Endodermal cell (in vitro differentiated cells): ENCODE measurements around the gene TLCD4. TPM values are rescaled to one million over a fixed set of nuclear protein-coding genes. Genes with fewer than 3 reads are reported as not detected.

Experiments used
- DNase-seq: peaks from one replicate; pipeline ENCODE4 v3.0.0-alpha.2; 2017
- H3K27ac ChIP-seq: 2 replicates; pipeline ENCODE4 v1.5.1; 2013; ENCODE audit warnings: mild to moderate bottlenecking, low read depth, low read length, moderate library complexity
- H3K27me3 ChIP-seq: 2 replicates; pipeline ENCODE4 v1.6.1; 2013; ENCODE audit warnings: mild to moderate bottlenecking, low read length, moderate library complexity; ENCODE audit not compliant: insufficient read depth, control insufficient read depth, poor library complexity, severe bottlenecking
- H3K36me3 ChIP-seq: 2 replicates; pipeline ENCODE4 v1.7.0; 2013; ENCODE audit warnings: mild to moderate bottlenecking, low read length, moderate library complexity; ENCODE audit not compliant: control insufficient read depth, insufficient read depth
- H3K4me1 ChIP-seq: one replicate; pipeline ENCODE4 v1.7.0; 2013; ENCODE audit warnings: low read length; ENCODE audit not compliant: control insufficient read depth, insufficient read depth
- H3K4me3 ChIP-seq: 2 replicates; pipeline ENCODE4 v1.5.1; 2013; ENCODE audit warnings: mild to moderate bottlenecking, low read length, moderate library complexity
- H3K9ac ChIP-seq: 2 replicates; pipeline ENCODE4 v1.6.1; 2013; ENCODE audit warnings: mild to moderate bottlenecking, low read length, moderate library complexity; ENCODE audit not compliant: poor library complexity, severe bottlenecking; ENCODE audit errors: extremely low read depth
- H3K9me3 ChIP-seq: 2 replicates; pipeline ENCODE4 v1.6.1; 2013; ENCODE audit warnings: mild to moderate bottlenecking, low read length, moderate library complexity; ENCODE audit not compliant: control insufficient read depth
- H3K27ac Mint-ChIP-seq: 2 replicates; pipeline ENCODE4 v1.8.0; 2020; ENCODE audit warnings: mixed read lengths
- H3K27me3 Mint-ChIP-seq: 2 replicates; pipeline ENCODE4 v1.8.0; 2021; ENCODE audit warnings: mild to moderate bottlenecking, mixed read lengths; ENCODE audit not compliant: insufficient read depth
- H3K36me3 Mint-ChIP-seq: 2 replicates; pipeline ENCODE4 v1.8.0; 2020; ENCODE audit warnings: low read depth, mixed read lengths
- H3K4me1 Mint-ChIP-seq: 2 replicates; pipeline ENCODE4 v1.8.0; 2020; ENCODE audit warnings: mixed read lengths
- H3K4me3 Mint-ChIP-seq: 2 replicates; pipeline ENCODE4 v1.8.0; 2020; ENCODE audit warnings: mild to moderate bottlenecking, moderate library complexity, mixed read lengths
- H3K9me3 Mint-ChIP-seq: 2 replicates; pipeline ENCODE4 v1.8.0; 2020; ENCODE audit warnings: mild to moderate bottlenecking, mixed read lengths
- WGBS, 2 experiments: methylation state at CpG; one replicate each; pipeline versions ENCODE4 v1.1.5 to v1.1.7; 2013; ENCODE audit warnings: missing lambda C conversion rate in 2 of 2, mixed read lengths in 1 of 2; ENCODE audit not compliant: insufficient coverage in 1 of 2, insufficient read length in 1 of 2; 5-methylcytosine and 5-hydroxymethylcytosine counted together
- total RNA-seq, 2 donors: library from RNA; stranded (reverse); fragmentation: NEBNext Ultra II Directional in 1 of 2; extraction: Animal tissue kit (Norgen Biotek cat#: 25700) in 1 of 2; gene quantifications; 2 replicates in 1 of 2; 3 replicates in 1 of 2; pipeline ENCODE4 v1.2.1, GENCODE V29; 2021
- TF ChIP-seq, protein P1 (sequence below): fragments of 200-600 bp; sonication (generic); conservative IDR thresholded peaks from 2 replicates; pipeline ENCODE4 v1.5.0; 2021; ENCODE audit warnings: antibody characterized with exemption, mild to moderate bottlenecking

The TLCD4 gene
- total RNA-seq, 2 donors from 2014 or later = 6.4 to 19.3 TPM

DNA sequence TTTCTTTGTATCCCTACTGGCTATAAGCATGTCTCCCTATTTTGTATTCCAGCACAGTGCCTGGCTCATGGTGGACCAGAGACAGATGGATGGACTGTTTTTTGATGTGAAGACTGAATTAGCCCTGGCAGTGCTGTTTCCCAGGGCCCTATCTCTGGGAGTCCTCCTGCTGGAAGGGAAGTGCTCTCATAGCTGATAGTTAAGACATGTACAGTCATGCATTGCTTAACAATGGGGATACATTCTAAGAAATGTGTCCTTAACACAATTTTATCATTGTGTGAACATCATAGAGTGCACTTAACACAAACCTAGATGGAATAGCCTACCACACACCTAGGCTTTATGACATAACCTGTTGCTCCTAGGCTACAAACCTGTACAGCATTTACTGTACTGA is 21.1 kb downstream of the TLCD4 start:
- no peaks in the 10 kb centered on the region for H3K27me3 Mint-ChIP-seq
- H3K4me1 Mint-ChIP-seq = peaks cover 8% of the 10 kb centered on the region
- Histone ChIP-seq H3K9me3 (no peaks in the 10 kb centered on the region), H3K36me3 (peaks cover 4% of the 10 kb centered on the region), H3K27me3 (no peaks in the 10 kb centered on the region), H3K4me1 (no peaks in the 10 kb centered on the region), H3K9ac (no peak overlapping the region), H3K27ac (no peak overlapping the region), H3K4me3 (no peak overlapping the region)
- no peak overlapping the region for H3K4me3 Mint-ChIP-seq
- no peaks in the 10 kb centered on the region for H3K9me3 Mint-ChIP-seq
- TF ChIP-seq, protein P1, sequence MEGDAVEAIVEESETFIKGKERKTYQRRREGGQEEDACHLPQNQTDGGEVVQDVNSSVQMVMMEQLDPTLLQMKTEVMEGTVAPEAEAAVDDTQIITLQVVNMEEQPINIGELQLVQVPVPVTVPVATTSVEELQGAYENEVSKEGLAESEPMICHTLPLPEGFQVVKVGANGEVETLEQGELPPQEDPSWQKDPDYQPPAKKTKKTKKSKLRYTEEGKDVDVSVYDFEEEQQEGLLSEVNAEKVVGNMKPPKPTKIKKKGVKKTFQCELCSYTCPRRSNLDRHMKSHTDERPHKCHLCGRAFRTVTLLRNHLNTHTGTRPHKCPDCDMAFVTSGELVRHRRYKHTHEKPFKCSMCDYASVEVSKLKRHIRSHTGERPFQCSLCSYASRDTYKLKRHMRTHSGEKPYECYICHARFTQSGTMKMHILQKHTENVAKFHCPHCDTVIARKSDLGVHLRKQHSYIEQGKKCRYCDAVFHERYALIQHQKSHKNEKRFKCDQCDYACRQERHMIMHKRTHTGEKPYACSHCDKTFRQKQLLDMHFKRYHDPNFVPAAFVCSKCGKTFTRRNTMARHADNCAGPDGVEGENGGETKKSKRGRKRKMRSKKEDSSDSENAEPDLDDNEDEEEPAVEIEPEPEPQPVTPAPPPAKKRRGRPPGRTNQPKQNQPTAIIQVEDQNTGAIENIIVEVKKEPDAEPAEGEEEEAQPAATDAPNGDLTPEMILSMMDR = no peak
- H3K36me3 Mint-ChIP-seq = no peaks in the 10 kb centered on the region
- H3K27ac Mint-ChIP-seq = no peak overlapping the region
- DNase-seq = no peak

DNA sequence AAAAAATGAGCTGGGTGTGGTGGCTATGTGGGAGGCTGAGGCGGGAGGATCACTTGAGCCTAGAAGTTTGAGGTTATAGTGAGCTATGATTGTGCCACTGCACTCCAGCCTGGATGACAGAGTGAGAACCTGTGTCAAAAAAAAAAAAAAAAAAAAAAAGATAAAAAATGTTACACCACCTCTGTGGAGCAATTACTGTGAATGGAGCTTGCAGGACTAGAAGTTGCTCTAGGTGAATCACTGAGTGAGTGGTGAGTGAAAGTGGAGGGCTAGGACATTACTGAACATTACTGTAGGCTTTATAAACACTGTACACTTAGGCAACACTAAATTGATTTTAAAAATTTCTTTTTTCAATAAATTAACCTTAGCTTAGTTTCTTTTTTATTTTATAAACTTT is 21.9 kb downstream of the TLCD4 start:
- no peaks in the 10 kb centered on the region for H3K9me3 Mint-ChIP-seq
- H3K27ac Mint-ChIP-seq = no peak overlapping the region
- peaks cover 8% of the 10 kb centered on the region for H3K4me1 Mint-ChIP-seq

DNA sequence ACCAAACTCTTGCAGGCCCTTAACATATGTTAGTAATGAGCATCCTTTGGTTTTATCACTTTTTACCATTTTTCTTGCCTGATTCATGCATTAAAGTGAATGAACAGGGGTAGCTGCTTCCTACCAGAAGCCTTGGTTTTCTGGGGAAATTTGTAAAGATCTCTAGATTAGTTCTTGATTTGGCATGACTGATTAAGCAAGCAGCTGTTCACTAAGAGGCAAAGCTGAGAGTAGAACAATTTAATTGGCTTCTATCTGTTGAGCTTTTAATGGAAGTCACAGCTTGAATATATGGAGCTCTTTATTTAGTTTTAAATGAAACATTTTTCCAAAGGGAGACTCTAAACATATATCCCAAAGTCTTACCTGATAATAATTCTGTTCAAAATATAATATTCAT is 23.6 kb downstream of the TLCD4 start:
- H3K27ac Mint-ChIP-seq = no peak overlapping the region

More for the DNA sequence above, 21.9 kb downstream of the TLCD4 start:
- Histone ChIP-seq H3K4me3 (no peak overlapping the region), H3K9me3 (no peaks in the 10 kb centered on the region), H3K4me1 (no peaks in the 10 kb centered on the region), H3K36me3 (peaks cover 8% of the 10 kb centered on the region), H3K9ac (no peak overlapping the region), H3K27me3 (no peaks in the 10 kb centered on the region), H3K27ac (no peak overlapping the region)
- Mint-ChIP-seq H3K36me3 (peaks cover under 1% of the 10 kb centered on the region), H3K27me3 (no peaks in the 10 kb centered on the region), H3K4me3 (no peak overlapping the region)
- WGBS, 2 experiments = 100% methylated on average over 1 of the region's 1 CpG; no CpG with 5 or more reads in 1 of the 2 experiments
- TF ChIP-seq, protein P1 = no peak
- no peak for DNase-seq

More for the DNA sequence above, 23.6 kb downstream of the TLCD4 start:
- no peak overlapping the region for H3K4me3 Mint-ChIP-seq
- no peaks in the 10 kb centered on the region for H3K4me1 ChIP-seq
- TF ChIP-seq, protein P1 = no peak
- H3K9me3 ChIP-seq = no peaks in the 10 kb centered on the region
- H3K27me3 ChIP-seq = no peaks in the 10 kb centered on the region
- no peak for DNase-seq
- H3K27me3 Mint-ChIP-seq = no peaks in the 10 kb centered on the region
- no peak overlapping the region for H3K4me3 ChIP-seq
- H3K4me1 Mint-ChIP-seq = peaks cover 8% of the 10 kb centered on the region
- H3K9ac ChIP-seq = no peak overlapping the region
- H3K9me3 Mint-ChIP-seq = no peaks in the 10 kb centered on the region
- H3K27ac ChIP-seq = no peak overlapping the region
- peaks cover 17% of the 10 kb centered on the region for H3K36me3 ChIP-seq
- H3K36me3 Mint-ChIP-seq = peaks cover 3% of the 10 kb centered on the region
